ENCODE data around the gene LRRC7. TPM values are rescaled to one million over a fixed set of nuclear protein-coding genes. Genes with fewer than 3 reads are reported as not detected.

LRRC7 gene
- total RNA-seq, 6 experiments from 2014 or later: 0.09 to 0.33 (median 0.23) TPM

GRCh38 chr1:69743146-69743545, 175.4 kb downstream of the LRRC7 start:
- H3K36me3 Mint-ChIP-seq (ENCODE audit: low read depth): no peaks in the 10 kb centered on the region
- no peak overlapping the region for H3K27ac Mint-ChIP-seq
- no peaks in the 10 kb centered on the region for H3K4me1 Mint-ChIP-seq (ENCODE audit: low read depth)
- H3K4me3 Mint-ChIP-seq: no peak overlapping the region
- TF ChIP-seq, protein P1, sequence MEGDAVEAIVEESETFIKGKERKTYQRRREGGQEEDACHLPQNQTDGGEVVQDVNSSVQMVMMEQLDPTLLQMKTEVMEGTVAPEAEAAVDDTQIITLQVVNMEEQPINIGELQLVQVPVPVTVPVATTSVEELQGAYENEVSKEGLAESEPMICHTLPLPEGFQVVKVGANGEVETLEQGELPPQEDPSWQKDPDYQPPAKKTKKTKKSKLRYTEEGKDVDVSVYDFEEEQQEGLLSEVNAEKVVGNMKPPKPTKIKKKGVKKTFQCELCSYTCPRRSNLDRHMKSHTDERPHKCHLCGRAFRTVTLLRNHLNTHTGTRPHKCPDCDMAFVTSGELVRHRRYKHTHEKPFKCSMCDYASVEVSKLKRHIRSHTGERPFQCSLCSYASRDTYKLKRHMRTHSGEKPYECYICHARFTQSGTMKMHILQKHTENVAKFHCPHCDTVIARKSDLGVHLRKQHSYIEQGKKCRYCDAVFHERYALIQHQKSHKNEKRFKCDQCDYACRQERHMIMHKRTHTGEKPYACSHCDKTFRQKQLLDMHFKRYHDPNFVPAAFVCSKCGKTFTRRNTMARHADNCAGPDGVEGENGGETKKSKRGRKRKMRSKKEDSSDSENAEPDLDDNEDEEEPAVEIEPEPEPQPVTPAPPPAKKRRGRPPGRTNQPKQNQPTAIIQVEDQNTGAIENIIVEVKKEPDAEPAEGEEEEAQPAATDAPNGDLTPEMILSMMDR (IDR thresholded peaks at IDR 0.05): no peak
- no peak for DNase-seq
- H3K27me3 Mint-ChIP-seq (ENCODE audit: insufficient read depth): no peaks in the 10 kb centered on the region
- no peaks in the 10 kb centered on the region for H3K9me3 Mint-ChIP-seq

GRCh38 chr1:69744381-69744780, 176.7 kb downstream of the LRRC7 start:
- no peak for DNase-seq
- H3K27me3 Mint-ChIP-seq (ENCODE audit: insufficient read depth): no peaks in the 10 kb centered on the region
- H3K4me1 Mint-ChIP-seq (ENCODE audit: low read depth): no peaks in the 10 kb centered on the region
- no peak overlapping the region for H3K4me3 Mint-ChIP-seq
- no peaks in the 10 kb centered on the region; the same call in 1 of the 2 replicates for H3K9me3 Mint-ChIP-seq
- TF ChIP-seq, protein P1 (IDR thresholded peaks at IDR 0.05): no peak
- H3K27ac Mint-ChIP-seq: no peak overlapping the region
- no peaks in the 10 kb centered on the region for H3K36me3 Mint-ChIP-seq (ENCODE audit: low read depth)

DNA sequence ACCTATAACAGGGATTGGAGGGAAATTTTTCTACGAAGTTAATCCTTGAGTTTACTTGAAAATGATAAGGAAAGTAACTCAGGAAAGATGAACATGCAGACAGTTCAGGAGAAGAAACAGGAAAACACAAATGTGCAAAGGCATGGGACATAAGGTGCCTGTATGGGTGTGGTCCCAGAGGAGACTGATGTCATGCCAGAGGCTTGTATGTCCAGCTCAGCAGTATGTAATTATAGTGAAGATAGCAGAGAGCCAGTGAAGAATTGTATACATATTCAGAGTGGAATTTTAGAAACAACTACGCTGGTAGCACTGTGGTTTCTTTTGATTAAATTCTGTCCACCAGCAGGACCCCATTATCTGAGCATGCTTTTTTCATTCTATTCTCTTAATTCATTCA, 179.5 kb downstream of the LRRC7 start:
- Mint-ChIP-seq H3K4me1 (ENCODE audit: low read depth) (no peaks in the 10 kb centered on the region), H3K4me3 (no peak overlapping the region), H3K36me3 (ENCODE audit: low read depth) (no peaks in the 10 kb centered on the region), H3K27ac (no peak overlapping the region), H3K27me3 (ENCODE audit: insufficient read depth) (no peaks in the 10 kb centered on the region), H3K9me3 (no peaks in the 10 kb centered on the region; the same call in 1 of the 2 replicates)
- no peak for DNase-seq
- TF ChIP-seq, protein P1 (IDR thresholded peaks at IDR 0.05): no peak

GRCh38 chr1:69750638-69751037, 182.9 kb downstream of the LRRC7 start:
- H3K4me1 Mint-ChIP-seq (ENCODE audit: low read depth): no peaks in the 10 kb centered on the region
- no peak for DNase-seq
- no peaks in the 10 kb centered on the region; the same call in 1 of the 2 replicates for H3K9me3 Mint-ChIP-seq
- TF ChIP-seq, protein P1 (IDR thresholded peaks at IDR 0.05): no peak
- H3K4me3 Mint-ChIP-seq: no peak overlapping the region
- no peak overlapping the region for H3K27ac Mint-ChIP-seq
- H3K27me3 Mint-ChIP-seq (ENCODE audit: insufficient read depth): peaks cover 1% of the 10 kb centered on the region
- no peaks in the 10 kb centered on the region for H3K36me3 Mint-ChIP-seq (ENCODE audit: low read depth)

DNA sequence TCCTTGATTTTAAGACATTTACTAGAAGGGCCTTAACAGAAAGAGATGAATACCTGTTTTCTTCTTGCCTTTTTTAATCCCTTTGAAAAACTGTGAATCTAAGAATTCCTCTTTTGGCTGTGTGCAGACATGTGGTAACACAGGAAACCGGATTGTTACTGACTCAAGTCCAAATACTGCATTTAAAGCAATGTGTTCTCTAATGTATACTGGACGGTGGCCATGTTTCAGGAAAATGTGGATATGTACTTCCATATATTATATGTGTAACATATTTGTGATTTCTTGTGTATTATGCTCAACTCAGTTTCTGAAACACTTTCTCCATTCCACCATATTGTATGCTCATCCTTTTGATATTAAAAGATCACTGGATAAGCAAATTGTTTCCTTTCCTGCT, 185.1 kb downstream of the LRRC7 start:
- H3K36me3 Mint-ChIP-seq (ENCODE audit: low read depth): no peaks in the 10 kb centered on the region
- H3K9me3 Mint-ChIP-seq: peaks cover 2% of the 10 kb centered on the region; the same call in 1 of the 2 replicates
- H3K27me3 Mint-ChIP-seq (ENCODE audit: insufficient read depth): peaks cover 2% of the 10 kb centered on the region
- H3K27ac Mint-ChIP-seq: no peak overlapping the region
- no peaks in the 10 kb centered on the region for H3K4me1 Mint-ChIP-seq (ENCODE audit: low read depth)
- H3K4me3 Mint-ChIP-seq: no peak overlapping the region
- TF ChIP-seq, protein P1 (IDR thresholded peaks at IDR 0.05): no peak
- no peak for DNase-seq

DNA sequence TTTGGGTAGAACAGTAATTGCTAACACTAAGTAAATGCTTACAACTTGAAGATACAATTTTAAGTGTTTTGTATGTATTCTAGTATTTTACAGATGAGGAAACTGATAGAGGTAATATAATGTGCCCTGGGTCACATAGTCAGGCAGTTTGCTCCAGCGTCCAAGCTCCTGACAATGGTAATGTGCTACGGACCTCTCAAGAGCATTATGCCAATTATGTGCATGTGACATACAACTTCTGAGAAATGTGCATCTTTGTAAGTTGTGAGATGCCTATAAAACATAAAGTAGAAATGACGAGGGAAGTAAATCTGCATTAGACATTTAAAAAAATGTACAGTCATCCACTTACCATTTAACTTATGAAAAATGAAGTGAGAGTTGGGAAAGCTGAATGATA, 186.8 kb downstream of the LRRC7 start:
- no peak for DNase-seq
- H3K27me3 Mint-ChIP-seq (ENCODE audit: insufficient read depth): peaks cover 2% of the 10 kb centered on the region
- TF ChIP-seq, protein P1 (IDR thresholded peaks at IDR 0.05): no peak
- H3K4me1 Mint-ChIP-seq (ENCODE audit: low read depth): no peaks in the 10 kb centered on the region
- H3K4me3 Mint-ChIP-seq: no peak overlapping the region
- H3K9me3 Mint-ChIP-seq: peaks cover 4% of the 10 kb centered on the region; the same call in 1 of the 2 replicates
- H3K27ac Mint-ChIP-seq: no peak overlapping the region
- no peaks in the 10 kb centered on the region for H3K36me3 Mint-ChIP-seq (ENCODE audit: low read depth)
